K562 (cell line): ENCODE data around the gene PITX1. TPM values are rescaled to one million over a fixed set of nuclear protein-coding genes. Genes with fewer than 3 reads are reported as not detected.

Experiments used
- ATAC-seq: fragments of 200-7000 bp; cut with Tn5 transposase; 3 replicates; pipeline ENCODE4 v1.9.1; 2020; ENCODE audit warnings: moderate library complexity
- BruUV-seq: library from RNA; stranded (reverse); fragments of 400-500 nt; replicated peaks from 2 replicates; lab custom pipeline; 2021; lab: Mats Ljungman, UMichigan
- CTCF ChIA-PET: fragments of 300-600 bp; formaldehyde crosslinking; extraction: SDS; loops from one replicate; lab custom pipeline; 2021; ENCODE audit warnings: low intra/inter-chr PET ratio; lab: Yijun Ruan, JAX
- POLR2A ChIA-PET: fragments of 300-600, 350-650 bp; sonication (Branson Sonifier 250); formaldehyde crosslinking; extraction: SDS; loops from one replicate; lab custom pipeline; 2021; ENCODE audit warnings: antibody characterized with exemption, inconsistent platforms; lab: Yijun Ruan, JAX
- DNase-seq, 4 experiments: peaks; one replicate each; pipeline versions ENCODE4 v3.0.0 to v3.0.0-alpha.2; 2011 to 2018; ENCODE audit warnings: low spot score in 3 of 4, mixed read lengths in 3 of 4; ENCODE audit errors: extremely low read depth in 1 of 4
- FAIRE-seq: peaks from 2 replicates; lab custom pipeline; 2011; peaks lifted over from hg19 to GRCh38; lab: Jason Lieb, UNC
- H2AFZ ChIP-seq: 2 replicates; pipeline ENCODE4 v1.6.0; 2011; ENCODE audit warnings: low read depth, low read length, control low read depth, inconsistent platforms
- H3K27ac ChIP-seq: fragments of 200-600 bp; 3 replicates; pipeline ENCODE4 v1.8.0; 2011; ENCODE audit warnings: low read depth, mild to moderate bottlenecking, control low read depth, inconsistent platforms, low read length, moderate library complexity, mixed read lengths; ENCODE audit errors: extremely low read depth
- H3K27me3 ChIP-seq, 2 experiments: fragments of 300-600 bp in 1 of 2; 2 replicates in 1 of 2; 3 replicates in 1 of 2; pipeline versions ENCODE4 v1.6.0 to v1.8.0; 2011; ENCODE audit warnings: inconsistent platforms in 2 of 2, low read length in 2 of 2, mild to moderate bottlenecking in 1 of 2, mixed read lengths in 1 of 2, moderate library complexity in 1 of 2; ENCODE audit not compliant: control insufficient read depth in 2 of 2, insufficient read depth in 2 of 2
- H3K36me3 ChIP-seq: fragments of 300-600 bp; 3 replicates; pipeline ENCODE4 v1.8.0; 2011; ENCODE audit warnings: mild to moderate bottlenecking, low read length, inconsistent platforms; ENCODE audit not compliant: control insufficient read depth, insufficient read depth
- H3K4me1 ChIP-seq, 2 experiments: fragments of 200-600 bp in 1 of 2; replicated peaks in 1 of 2; 2 replicates in 1 of 2; 3 replicates in 1 of 2; pipeline versions ENCODE4 v1.5.1 to v1.8.0; 2011; ENCODE audit warnings: inconsistent platforms in 2 of 2, low read length in 2 of 2, mild to moderate bottlenecking in 1 of 2, mixed read lengths in 1 of 2, moderate library complexity in 1 of 2; ENCODE audit not compliant: control insufficient read depth in 2 of 2, insufficient read depth in 2 of 2
- H3K4me2 ChIP-seq: 2 replicates; pipeline ENCODE4 v1.6.1; 2011; ENCODE audit warnings: low read length, control low read depth, inconsistent platforms, mixed read lengths; ENCODE audit not compliant: insufficient read depth
- H3K4me3 ChIP-seq: fragments of 200-600 bp; sonication (generic), shearing (Covaris generic); 2 replicates; pipeline ENCODE4 v1.5.1; 2016; ENCODE audit warnings: control low read depth, inconsistent platforms
- H3K79me2 ChIP-seq: fragments of 200-600 bp; 3 replicates; pipeline ENCODE4 v1.8.0; 2011; ENCODE audit warnings: low read length, inconsistent platforms; ENCODE audit not compliant: control insufficient read depth, insufficient read depth
- H3K9ac ChIP-seq, 2 experiments: 2 replicates each; pipeline versions ENCODE4 v1.6.0 to v1.6.1; 2011; ENCODE audit warnings: low read depth in 2 of 2, low read length in 2 of 2, control low read depth in 1 of 2, inconsistent platforms in 1 of 2, mild to moderate bottlenecking in 1 of 2, mixed read lengths in 1 of 2; ENCODE audit not compliant: insufficient read depth in 1 of 2
- H3K9me1 ChIP-seq: one replicate; pipeline ENCODE4 v1.6.0; 2011; ENCODE audit warnings: inconsistent platforms, mild to moderate bottlenecking, low read length, moderate library complexity; ENCODE audit not compliant: control insufficient read depth, insufficient read depth
- H3K9me3 ChIP-seq: replicated peaks from 2 replicates; pipeline ENCODE4 v1.5.1; 2011; ENCODE audit warnings: low read depth, low read length, inconsistent platforms; ENCODE audit not compliant: control insufficient read depth, insufficient read depth
- H4K20me1 ChIP-seq: replicated peaks from 2 replicates; pipeline ENCODE4 v1.6.1; 2011; ENCODE audit warnings: low read length, inconsistent platforms, mixed read lengths; ENCODE audit not compliant: control insufficient read depth, insufficient read depth
- CBX8 ChIP-seq: fragments of 200-600 bp; sonication (generic); IDR thresholded peaks from 2 replicates; pipeline ENCODE4 v1.6.1; 2012; ENCODE audit warnings: borderline replicate concordance, mixed run types, low read depth, mild to moderate bottlenecking, moderate library complexity, mixed read lengths, low read length, control low read depth, inconsistent platforms; ENCODE audit not compliant: poor library complexity, severe bottlenecking; ENCODE audit errors: extremely low read depth
- MEF2A ChIP-seq: IDR thresholded peaks from 2 replicates; pipeline ENCODE4 v1.6.1; 2011; ENCODE audit warnings: low read depth, mild to moderate bottlenecking, low read length, moderate library complexity; ENCODE audit not compliant: control insufficient read depth
- ZNF217 ChIP-seq: sonication (generic); formaldehyde crosslinking; IDR thresholded peaks from 2 replicates; pipeline ENCODE4 v1.8.0; 2022; ENCODE audit warnings: mild to moderate bottlenecking, missing genetic modification reagents
- ZNF76 ChIP-seq: fragments of 250-450 bp; sonication (Bioruptor Pico); IDR thresholded peaks from 2 replicates; pipeline ENCODE4 v1.4.0; 2020; ENCODE audit warnings: mild to moderate bottlenecking, moderate library complexity, borderline replicate concordance
- whole genome bisulfite sequencing: fragments of 100-300 bp; shearing (Covaris generic); methylation state at CpG from one replicate; pipeline ENCODE4 v1.1.6; 2016; ENCODE audit warnings: low coverage, mixed read lengths; ENCODE audit not compliant: insufficient coverage; ENCODE audit errors: missing lambda C conversion rate; 5-methylcytosine and 5-hydroxymethylcytosine counted together
- in situ Hi-C: fragments of 300-500 bp; cut with MboI; formaldehyde crosslinking; loops from 4 replicates; pipeline ENCODE4 v1.15.0; 2018; ENCODE audit warnings: inconsistent platforms, mixed read lengths
- intact Hi-C: fragments of 100-400 bp; cut with micrococcal nuclease; formaldehyde crosslinking; loops from 2 replicates; pipeline ENCODE4 v1.14.2; 2022
- polyA plus RNA-seq, 8 experiments: library from polyadenylated mRNA; depleted of rRNA in 4 of 8; stranded (reverse) in 5 of 8; unstranded in 3 of 8; fragments of >200 nt; fragmentation: Nextera tagmentation in 2 of 8; fragmentation: Illumina TruSeq in 1 of 8; extraction: Ambion mirVana in 2 of 8; extraction: Trizol in 1 of 8; gene quantifications; 2 replicates each; pipeline versions ENCODE4 v1.2.1 to v1.2.3, GENCODE V29; 2011 to 2014; ENCODE audit warnings: inconsistent platforms in 1 of 8, missing spikeins in 1 of 8
- total RNA-seq, 7 experiments: library from RNA; depleted of rRNA in 6 of 7; stranded (reverse); fragments of >200 nt in 6 of 7; fragmentation: Illumina TruSeq in 2 of 7; extraction: Trizol in 2 of 7; gene quantifications; 2 replicates each; pipeline versions ENCODE4 v1.2.1 to v1.2.3, GENCODE V29; 2011 to 2021; ENCODE audit warnings: low replicate concordance in 1 of 7
- TF ChIP-seq, protein P1 (sequence below): sonication (generic); formaldehyde crosslinking; IDR thresholded peaks from 2 replicates; pipeline ENCODE4 v1.8.1; 2023; ENCODE audit warnings: missing genetic modification reagents, mild to moderate bottlenecking, borderline replicate concordance
- TF ChIP-seq, protein P2 (sequence below): fragments of 450-650 bp; IDR thresholded peaks from 2 replicates; pipeline ENCODE4 v1.6.1; 2017; ENCODE audit warnings: antibody characterized with exemption
- TF ChIP-seq, protein P3 (sequence below): fragments of 450-650 bp; IDR thresholded peaks from 2 replicates; pipeline ENCODE4 v1.7.0; 2016; ENCODE audit warnings: borderline replicate concordance

The PITX1 gene
- total and polyA plus RNA-seq, 9 of the 15 experiments (the other 6 are each of a cell fraction or from before 2014, with no cell fraction given): 0.13 to 88.2 (median 24.9) TPM

DNA sequence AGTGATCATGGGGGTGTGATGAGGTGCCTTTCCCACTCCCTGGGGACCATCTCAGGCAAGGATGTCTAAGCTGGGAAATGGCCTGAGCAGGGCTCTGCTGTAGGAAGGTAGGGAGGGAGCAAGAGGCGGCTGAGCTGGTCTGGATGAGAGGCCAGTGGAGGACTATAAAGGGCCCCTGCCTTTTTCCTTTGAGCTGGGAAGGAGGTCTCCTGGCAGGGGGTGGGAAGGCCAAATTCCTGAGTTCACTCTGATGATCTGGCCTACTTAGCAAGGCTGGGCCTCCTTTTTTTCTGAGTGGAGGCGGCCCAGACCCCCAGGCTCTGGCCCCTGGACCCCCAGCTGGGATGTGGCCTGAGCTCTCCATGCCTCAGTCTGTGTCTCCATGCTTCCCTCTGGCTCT is 14.3 kb upstream of the PITX1 start:
- Histone ChIP-seq H3K9me1 (no peaks in the 10 kb centered on the region), H3K4me2 (no peak overlapping the region), H3K4me1 (peaks cover 23 to 34% of the 10 kb centered on the region in 2 experiments; a peak in 4 of 5 replicates), H3K9ac (no peak overlapping the region), H3K36me3 (no peaks in the 10 kb centered on the region), H3K4me3 (no peak overlapping the region), H3K27me3 (no peaks in the 10 kb centered on the region), H3K27ac (no peak overlapping the region), H4K20me1 (0 out of 2 replicates have a peak, but pooled peaks cover 5% of the 10 kb centered on the region), H3K9me3 (no peaks in the 10 kb centered on the region), H3K79me2 (no peaks in the 10 kb centered on the region), H2AFZ (no peak overlapping the region)
- in situ Hi-C loops: no loop called here
- intact Hi-C loops: no loop called here
- BruUV-seq: no TSS peak
- ChIA-PET POLR2A (interaction anchor here (0.6 to 0.8 kb wide), 3 partner anchors 10 to 22 kb away, joined by 3 to 4 read pairs (median 4); no protein-coding TSS in a partner anchor), CTCF (interaction anchor here (0.7 kb wide), 1 partner anchor 107 kb away, joined by 3 read pairs; no protein-coding TSS in a partner anchor)
- DNase-seq: no peak
- FAIRE-seq: no peak
- WGBS: 61% methylated on average over 2 of the region's 2 CpGs
- ATAC-seq: no peak
- no peak for TF ChIP-seq ZNF217 (CRISPR knock-in tag)
- no peak for TF ChIP-seq CBX8
- TF ChIP-seq, protein P1, sequence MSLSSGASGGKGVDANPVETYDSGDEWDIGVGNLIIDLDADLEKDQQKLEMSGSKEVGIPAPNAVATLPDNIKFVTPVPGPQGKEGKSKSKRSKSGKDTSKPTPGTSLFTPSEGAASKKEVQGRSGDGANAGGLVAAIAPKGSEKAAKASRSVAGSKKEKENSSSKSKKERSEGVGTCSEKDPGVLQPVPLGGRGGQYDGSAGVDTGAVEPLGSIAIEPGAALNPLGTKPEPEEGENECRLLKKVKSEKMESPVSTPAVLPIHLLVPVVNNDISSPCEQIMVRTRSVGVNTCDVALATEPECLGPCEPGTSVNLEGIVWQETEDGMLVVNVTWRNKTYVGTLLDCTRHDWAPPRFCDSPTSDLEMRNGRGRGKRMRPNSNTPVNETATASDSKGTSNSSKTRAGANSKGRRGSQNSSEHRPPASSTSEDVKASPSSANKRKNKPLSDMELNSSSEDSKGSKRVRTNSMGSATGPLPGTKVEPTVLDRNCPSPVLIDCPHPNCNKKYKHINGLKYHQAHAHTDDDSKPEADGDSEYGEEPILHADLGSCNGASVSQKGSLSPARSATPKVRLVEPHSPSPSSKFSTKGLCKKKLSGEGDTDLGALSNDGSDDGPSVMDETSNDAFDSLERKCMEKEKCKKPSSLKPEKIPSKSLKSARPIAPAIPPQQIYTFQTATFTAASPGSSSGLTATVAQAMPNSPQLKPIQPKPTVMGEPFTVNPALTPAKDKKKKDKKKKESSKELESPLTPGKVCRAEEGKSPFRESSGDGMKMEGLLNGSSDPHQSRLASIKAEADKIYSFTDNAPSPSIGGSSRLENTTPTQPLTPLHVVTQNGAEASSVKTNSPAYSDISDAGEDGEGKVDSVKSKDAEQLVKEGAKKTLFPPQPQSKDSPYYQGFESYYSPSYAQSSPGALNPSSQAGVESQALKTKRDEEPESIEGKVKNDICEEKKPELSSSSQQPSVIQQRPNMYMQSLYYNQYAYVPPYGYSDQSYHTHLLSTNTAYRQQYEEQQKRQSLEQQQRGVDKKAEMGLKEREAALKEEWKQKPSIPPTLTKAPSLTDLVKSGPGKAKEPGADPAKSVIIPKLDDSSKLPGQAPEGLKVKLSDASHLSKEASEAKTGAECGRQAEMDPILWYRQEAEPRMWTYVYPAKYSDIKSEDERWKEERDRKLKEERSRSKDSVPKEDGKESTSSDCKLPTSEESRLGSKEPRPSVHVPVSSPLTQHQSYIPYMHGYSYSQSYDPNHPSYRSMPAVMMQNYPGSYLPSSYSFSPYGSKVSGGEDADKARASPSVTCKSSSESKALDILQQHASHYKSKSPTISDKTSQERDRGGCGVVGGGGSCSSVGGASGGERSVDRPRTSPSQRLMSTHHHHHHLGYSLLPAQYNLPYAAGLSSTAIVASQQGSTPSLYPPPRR: no peak
- TF ChIP-seq MEF2A: no peak
- TF ChIP-seq, protein P2, sequence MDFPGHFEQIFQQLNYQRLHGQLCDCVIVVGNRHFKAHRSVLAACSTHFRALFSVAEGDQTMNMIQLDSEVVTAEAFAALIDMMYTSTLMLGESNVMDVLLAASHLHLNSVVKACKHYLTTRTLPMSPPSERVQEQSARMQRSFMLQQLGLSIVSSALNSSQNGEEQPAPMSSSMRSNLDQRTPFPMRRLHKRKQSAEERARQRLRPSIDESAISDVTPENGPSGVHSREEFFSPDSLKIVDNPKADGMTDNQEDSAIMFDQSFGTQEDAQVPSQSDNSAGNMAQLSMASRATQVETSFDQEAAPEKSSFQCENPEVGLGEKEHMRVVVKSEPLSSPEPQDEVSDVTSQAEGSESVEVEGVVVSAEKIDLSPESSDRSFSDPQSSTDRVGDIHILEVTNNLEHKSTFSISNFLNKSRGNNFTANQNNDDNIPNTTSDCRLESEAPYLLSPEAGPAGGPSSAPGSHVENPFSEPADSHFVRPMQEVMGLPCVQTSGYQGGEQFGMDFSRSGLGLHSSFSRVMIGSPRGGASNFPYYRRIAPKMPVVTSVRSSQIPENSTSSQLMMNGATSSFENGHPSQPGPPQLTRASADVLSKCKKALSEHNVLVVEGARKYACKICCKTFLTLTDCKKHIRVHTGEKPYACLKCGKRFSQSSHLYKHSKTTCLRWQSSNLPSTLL: no peak
- TF ChIP-seq, protein P3, sequence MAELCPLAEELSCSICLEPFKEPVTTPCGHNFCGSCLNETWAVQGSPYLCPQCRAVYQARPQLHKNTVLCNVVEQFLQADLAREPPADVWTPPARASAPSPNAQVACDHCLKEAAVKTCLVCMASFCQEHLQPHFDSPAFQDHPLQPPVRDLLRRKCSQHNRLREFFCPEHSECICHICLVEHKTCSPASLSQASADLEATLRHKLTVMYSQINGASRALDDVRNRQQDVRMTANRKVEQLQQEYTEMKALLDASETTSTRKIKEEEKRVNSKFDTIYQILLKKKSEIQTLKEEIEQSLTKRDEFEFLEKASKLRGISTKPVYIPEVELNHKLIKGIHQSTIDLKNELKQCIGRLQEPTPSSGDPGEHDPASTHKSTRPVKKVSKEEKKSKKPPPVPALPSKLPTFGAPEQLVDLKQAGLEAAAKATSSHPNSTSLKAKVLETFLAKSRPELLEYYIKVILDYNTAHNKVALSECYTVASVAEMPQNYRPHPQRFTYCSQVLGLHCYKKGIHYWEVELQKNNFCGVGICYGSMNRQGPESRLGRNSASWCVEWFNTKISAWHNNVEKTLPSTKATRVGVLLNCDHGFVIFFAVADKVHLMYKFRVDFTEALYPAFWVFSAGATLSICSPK: no peak
- TF ChIP-seq ZNF76 (CRISPR knock-in tag): no peak
